SKM-1 treated with dmso at 0.1 percent for 144 hours (cell line): ENCODE data around the gene CFAP43.
"Not testable (repeated sequence)": the region's sequence is repeated elsewhere in the genome, so short reads cannot be mapped to it uniquely, and the experiment has no call there.

Experiments
- DNase-seq: peaks from one replicate; lab custom pipeline; 2025; ENCODE audit not compliant: unreplicated experiment; lab: John Stamatoyannopoulos, UW

The CFAP43 gene

GRCh38 chr10:104258209-104258608 lies 26.0 kb upstream of the CFAP43 start:
- no peak for DNase-seq

GRCh38 chr10:104257235-104257634 lies 25.1 kb upstream of the CFAP43 start:
- DNase-seq: no peak

- no peak for DNase-seq
These were observed 24.3 kb upstream of the CFAP43 start for GRCh38 chr10:104256335-104256961.

GRCh38 chr10:104255311-104255981 lies 23.3 kb upstream of the CFAP43 start:
- DNase-seq: peak; percentile 82

- peak; percentile 86 for DNase-seq
These were observed 22.5 kb upstream of the CFAP43 start, which contains the start of gene GSTO1 for GRCh38 chr10:104254493-104255310. TSS of gene GSTO1 (plus strand) at chr10:104254892. CDS start at chr10:104254929, 37 bp downstream.

- no peak for DNase-seq
These were observed 21.6 kb upstream of the CFAP43 start for GRCh38 chr10:104253606-104254410.

- no peak for DNase-seq
These were observed 20.9 kb upstream of the CFAP43 start for GRCh38 chr10:104253106-104253505.

GRCh38 chr10:104252368-104252767 lies 20.2 kb upstream of the CFAP43 start:
- DNase-seq: no peak

- DNase-seq: no peak
These were observed 19.3 kb upstream of the CFAP43 start for GRCh38 chr10:104251443-104251842.

- no peak for DNase-seq
These were observed 18.2 kb upstream of the CFAP43 start for GRCh38 chr10:104250371-104250770.

- DNase-seq: not testable (repeated sequence)
These were observed 16.8 kb upstream of the CFAP43 start for GRCh38 chr10:104248931-104249330.

- DNase-seq: no peak
These were observed 15.5 kb upstream of the CFAP43 start for GRCh38 chr10:104247513-104248146.

GRCh38 chr10:104246976-104247375 lies 14.8 kb upstream of the CFAP43 start:
- no peak for DNase-seq

- DNase-seq: no peak
These were observed 13.0 kb upstream of the CFAP43 start for GRCh38 chr10:104245066-104245632.

GRCh38 chr10:104243512-104243911 lies 11.3 kb upstream of the CFAP43 start:
- DNase-seq: no peak

- not testable (repeated sequence) for DNase-seq
These were observed 10.8 kb upstream of the CFAP43 start for GRCh38 chr10:104243009-104243408.

- DNase-seq: no peak
These were observed 10.4 kb upstream of the CFAP43 start for GRCh38 chr10:104242545-104242944.

- no peak for DNase-seq
These were observed 7.9 kb upstream of the CFAP43 start for GRCh38 chr10:104240078-104240477.

- DNase-seq: no peak
These were observed 3.6 kb upstream of the CFAP43 start for GRCh38 chr10:104235801-104236200.

- DNase-seq: no peak
These were observed 2.8 kb upstream of the CFAP43 start for GRCh38 chr10:104234934-104235333.
